ENCODE data around the gene NMNAT3.
"Not testable (repeated sequence)": the region's sequence is repeated elsewhere in the genome, so short reads cannot be mapped to it uniquely, and the experiment has no call there.

The NMNAT3 gene

DNA sequence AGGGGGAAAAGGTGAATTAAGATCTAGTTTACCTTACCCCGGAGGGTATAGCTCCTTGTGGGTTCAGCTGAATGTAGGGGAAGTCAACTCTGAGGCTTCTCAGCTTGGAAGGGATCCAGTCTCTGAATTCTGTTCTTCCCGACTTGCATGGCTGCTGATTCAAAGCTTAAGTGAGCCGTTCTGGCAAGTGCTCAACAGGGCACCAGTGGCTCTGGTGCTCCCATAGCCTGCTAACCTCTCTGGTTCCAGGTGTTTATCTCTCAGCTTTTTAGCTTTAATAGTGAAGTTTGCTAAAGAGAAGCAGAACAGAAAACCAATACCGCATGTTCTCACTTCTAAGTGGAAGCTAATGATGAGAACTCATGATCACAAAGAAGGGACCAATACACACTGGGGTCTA lies 92.0 kb downstream of the NMNAT3 start:
- Histone ChIP-seq H3K4me1 (ENCODE audit: control insufficient read depth in 1 of 2, insufficient read depth in 1 of 2, low read depth in 1 of 2, low read length in 1 of 2) (no peaks in the 10 kb centered on the region), H3K27me3 (no peaks in the 10 kb centered on the region), H3K4me3 (ENCODE audit: low read depth in 1 of 2, low read length in 1 of 2) (no peak overlapping the region), H3K36me3 (no peaks in the 10 kb centered on the region), H3K9me3 (no peaks in the 10 kb centered on the region), H3K27ac (no peak overlapping the region)
- TF ChIP-seq CTCF (IDR thresholded peaks at IDR 0.05): no peak

DNA sequence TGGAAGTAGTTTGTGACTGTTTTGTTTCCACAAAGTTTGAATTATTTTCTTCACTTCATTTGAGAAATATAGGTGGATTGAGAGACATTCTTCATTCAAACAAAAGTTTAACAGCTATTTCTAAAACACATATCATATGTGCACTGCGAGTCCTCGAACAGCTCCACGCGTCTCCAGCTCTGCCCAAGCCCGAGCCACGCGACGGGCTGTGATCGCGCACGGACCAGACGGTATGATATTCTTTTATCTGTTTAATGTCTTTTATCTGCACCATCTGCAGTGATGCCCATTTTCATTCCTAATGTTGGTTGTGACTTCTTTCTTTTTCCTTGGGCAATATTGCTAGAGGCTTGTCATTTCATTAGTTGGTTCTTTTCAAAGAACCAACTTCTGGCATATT lies 94.1 kb downstream of the NMNAT3 start:
- not testable (repeated sequence) for H3K36me3 ChIP-seq; H3K9me3 ChIP-seq; H3K27ac ChIP-seq; H3K4me3 ChIP-seq (ENCODE audit: low read depth in 1 of 2, low read length in 1 of 2); H3K27me3 ChIP-seq; H3K4me1 ChIP-seq (ENCODE audit: control insufficient read depth in 1 of 2, insufficient read depth in 1 of 2, low read depth in 1 of 2, low read length in 1 of 2)

- H3K9me3 ChIP-seq: no peaks in the 10 kb centered on the region
- TF ChIP-seq CTCF (IDR thresholded peaks at IDR 0.05): no peak
- no peak overlapping the region for H3K4me3 ChIP-seq (ENCODE audit: low read depth in 1 of 2, low read length in 1 of 2)
- no peaks in the 10 kb centered on the region for H3K27me3 ChIP-seq
- H3K4me1 ChIP-seq (ENCODE audit: control insufficient read depth in 1 of 2, insufficient read depth in 1 of 2, low read depth in 1 of 2, low read length in 1 of 2): no peaks in the 10 kb centered on the region
- no peaks in the 10 kb centered on the region for H3K36me3 ChIP-seq
- no peak overlapping the region for H3K27ac ChIP-seq
Measured at GRCh38 chr3:139578783-139579182, 99.0 kb downstream of the NMNAT3 start.

DNA sequence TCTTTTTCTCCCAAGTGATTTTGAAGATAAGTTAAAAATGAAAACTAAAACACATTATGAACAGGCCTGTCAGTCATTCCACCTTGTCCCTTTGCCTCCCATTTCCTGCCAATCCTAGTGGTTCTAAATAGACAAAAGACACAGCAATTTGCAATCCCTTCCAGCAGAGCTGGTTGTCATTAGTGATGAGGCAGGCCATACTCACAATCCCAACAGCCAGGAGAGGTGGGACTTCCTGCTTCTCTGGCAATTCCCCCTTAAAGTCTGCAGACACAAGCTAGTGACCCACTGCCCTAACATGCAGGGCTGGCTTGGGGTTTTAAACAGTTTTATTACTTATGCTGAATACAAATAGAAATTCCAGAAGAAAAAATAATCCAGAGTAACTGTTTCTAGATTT lies 99.9 kb downstream of the NMNAT3 start:
- no peaks in the 10 kb centered on the region for H3K27me3 ChIP-seq
- H3K4me1 ChIP-seq (ENCODE audit: control insufficient read depth in 1 of 2, insufficient read depth in 1 of 2, low read depth in 1 of 2, low read length in 1 of 2): peaks cover 2 to 6% of the 10 kb centered on the region in 2 experiments

GRCh38 chr3:139577346-139577745 lies 100.4 kb downstream of the NMNAT3 start:
- Histone ChIP-seq H3K4me3 (ENCODE audit: low read depth in 1 of 2, low read length in 1 of 2) (no peak overlapping the region), H3K9me3 (no peaks in the 10 kb centered on the region), H3K4me1 (ENCODE audit: control insufficient read depth in 1 of 2, insufficient read depth in 1 of 2, low read depth in 1 of 2, low read length in 1 of 2) (peaks cover 8 to 12% of the 10 kb centered on the region in 2 experiments), H3K27me3 (no peaks in the 10 kb centered on the region), H3K36me3 (no peaks in the 10 kb centered on the region), H3K27ac (no peak overlapping the region)
- no peak for TF ChIP-seq CTCF (IDR thresholded peaks at IDR 0.05)

More for the DNA sequence above, 99.9 kb downstream of the NMNAT3 start:
- Histone ChIP-seq H3K27ac (no peak overlapping the region), H3K36me3 (no peaks in the 10 kb centered on the region), H3K9me3 (no peaks in the 10 kb centered on the region), H3K4me3 (ENCODE audit: low read depth in 1 of 2, low read length in 1 of 2) (no peak overlapping the region)
- TF ChIP-seq CTCF (IDR thresholded peaks at IDR 0.05): no peak

- no peak for TF ChIP-seq CTCF (IDR thresholded peaks at IDR 0.05)
- no peaks in the 10 kb centered on the region for H3K9me3 ChIP-seq
- no peaks in the 10 kb centered on the region for H3K36me3 ChIP-seq
- no peaks in the 10 kb centered on the region for H3K27me3 ChIP-seq
- H3K4me1 ChIP-seq (ENCODE audit: control insufficient read depth in 1 of 2, insufficient read depth in 1 of 2, low read depth in 1 of 2, low read length in 1 of 2): peaks cover 8 to 13% of the 10 kb centered on the region in 2 experiments
- H3K4me3 ChIP-seq (ENCODE audit: low read depth in 1 of 2, low read length in 1 of 2): no peak overlapping the region
- H3K27ac ChIP-seq: no peak overlapping the region
Measured at GRCh38 chr3:139574026-139574947, 103.5 kb downstream of the NMNAT3 start.
